T-helper 22 cell (primary cell): ENCODE measurements around the gene KRTAP10-6.
"Not testable (repeated sequence)": the region's sequence is repeated elsewhere in the genome, so short reads cannot be mapped to it uniquely, and the experiment has no call there.

Experiments
- DNase-seq: peaks from one replicate; pipeline ENCODE4 v3.0.0-alpha.2; 2020; ENCODE audit warnings: low read depth

Gene KRTAP10-6

GRCh38 chr21:44557491-44558328 is 34.6 kb downstream of the KRTAP10-6 start:
- DNase-seq, result no peak

GRCh38 chr21:44556879-44557278 is 35.4 kb downstream of the KRTAP10-6 start:
- no peak for DNase-seq

GRCh38 chr21:44555200-44555875 is 37.0 kb downstream of the KRTAP10-6 start:
- no peak for DNase-seq

GRCh38 chr21:44552681-44553080 is 39.6 kb downstream of the KRTAP10-6 start:
- DNase-seq, result no peak

- DNase-seq, result no peak
Measured at GRCh38 chr21:44552136-44552535, 40.2 kb downstream of the KRTAP10-6 start.

GRCh38 chr21:44551340-44551961 is 40.9 kb downstream of the KRTAP10-6 start, which contains the start of gene KRTAP10-2:
TSS of gene KRTAP10-2 (minus strand) at chr21:44551505. CDS start at chr21:44551458, 47 bp downstream.
- no peak for DNase-seq

- DNase-seq, result no peak
Measured at GRCh38 chr21:44550807-44551206, 41.5 kb downstream of the KRTAP10-6 start.

- DNase-seq, result not testable (repeated sequence)
Measured at GRCh38 chr21:44550285-44550684, 42.0 kb downstream of the KRTAP10-6 start.

- no peak for DNase-seq
Measured at GRCh38 chr21:44549525-44550211, 42.6 kb downstream of the KRTAP10-6 start.

- no peak for DNase-seq
Measured at GRCh38 chr21:44548922-44549321, 43.4 kb downstream of the KRTAP10-6 start.

GRCh38 chr21:44548381-44548780 is 43.9 kb downstream of the KRTAP10-6 start:
- no peak for DNase-seq

- no peak for DNase-seq
Measured at GRCh38 chr21:44547656-44548331, 44.5 kb downstream of the KRTAP10-6 start.

GRCh38 chr21:44544566-44544965 is 47.7 kb downstream of the KRTAP10-6 start:
- no peak for DNase-seq

- no peak for DNase-seq
Measured at GRCh38 chr21:44542716-44543115, 49.6 kb downstream of the KRTAP10-6 start.
